Measurements from ENCODE around the gene ZMAT5. TPM values are rescaled to one million over a fixed set of nuclear protein-coding genes. Genes with fewer than 3 reads are reported as not detected.
"Not testable (repeated sequence)": the region's sequence is repeated elsewhere in the genome, so short reads cannot be mapped to it uniquely, and the experiment has no call there.

The ZMAT5 gene
- total RNA-seq, 1 donor from 2014 or later: 16.9 TPM

DNA sequence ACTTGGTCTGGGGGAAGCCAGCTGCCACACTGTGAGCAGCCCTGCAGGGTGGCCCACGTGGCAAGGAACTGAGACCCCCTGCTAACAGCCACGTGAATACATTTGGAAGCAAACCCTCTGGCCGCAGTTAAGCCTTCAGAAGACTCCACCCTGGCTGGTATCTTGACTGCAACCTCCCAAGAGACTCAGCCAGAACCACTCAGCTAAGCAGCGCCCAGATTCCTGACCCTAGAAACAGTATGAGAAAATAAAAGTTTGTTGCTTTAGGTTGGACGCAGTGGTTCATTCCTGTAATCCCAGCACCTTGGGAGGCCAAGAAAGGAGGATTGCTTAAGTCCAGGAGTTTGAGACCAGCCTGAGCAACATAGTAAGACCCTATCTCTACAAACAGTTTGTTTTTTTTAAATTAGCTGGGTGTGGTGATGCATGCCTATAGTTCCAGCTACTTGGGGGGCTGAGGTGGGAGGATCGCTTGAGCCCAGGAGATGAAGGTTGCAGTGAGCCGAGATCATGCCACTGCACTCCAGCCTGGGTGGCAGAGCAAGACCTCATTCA is 8.7 kb downstream of the ZMAT5 start:
- no peak for DNase-seq
- peaks cover 4% of the 10 kb centered on the region for H3K27me3 Mint-ChIP-seq (ENCODE audit: unreplicated experiment)
- no peaks in the 10 kb centered on the region for H3K9me3 Mint-ChIP-seq (ENCODE audit: unreplicated experiment)
- TF ChIP-seq CTCF (IDR thresholded peaks at IDR 0.05; ENCODE audit: partially characterized antibody, unreplicated experiment): no peak
- H3K27ac Mint-ChIP-seq (ENCODE audit: unreplicated experiment): no peak overlapping the region
- H3K4me3 Mint-ChIP-seq (ENCODE audit: unreplicated experiment): no peak overlapping the region
- no peaks in the 10 kb centered on the region for H3K36me3 Mint-ChIP-seq (ENCODE audit: unreplicated experiment)
- H3K4me1 Mint-ChIP-seq (ENCODE audit: low read depth, unreplicated experiment): peaks cover 6% of the 10 kb centered on the region

- DNase-seq: no peak
- TF ChIP-seq CTCF (IDR thresholded peaks at IDR 0.05; ENCODE audit: partially characterized antibody, unreplicated experiment): no peak
- Mint-ChIP-seq H3K9me3 (ENCODE audit: unreplicated experiment) (no peaks in the 10 kb centered on the region), H3K4me1 (ENCODE audit: low read depth, unreplicated experiment) (peaks cover 6% of the 10 kb centered on the region), H3K27me3 (ENCODE audit: unreplicated experiment) (peaks cover 4% of the 10 kb centered on the region), H3K27ac (ENCODE audit: unreplicated experiment) (no peak overlapping the region), H3K36me3 (ENCODE audit: unreplicated experiment) (no peaks in the 10 kb centered on the region), H3K4me3 (ENCODE audit: unreplicated experiment) (no peak overlapping the region)
These were observed 9.7 kb downstream of the ZMAT5 start for GRCh38 chr22:29757096-29757495.

GRCh38 chr22:29756341-29756740 is 10.5 kb downstream of the ZMAT5 start:
- no peak overlapping the region for H3K4me3 Mint-ChIP-seq (ENCODE audit: unreplicated experiment)
- H3K27ac Mint-ChIP-seq (ENCODE audit: unreplicated experiment): no peak overlapping the region
- peaks cover 6% of the 10 kb centered on the region for H3K4me1 Mint-ChIP-seq (ENCODE audit: low read depth, unreplicated experiment)
- DNase-seq: no peak
- TF ChIP-seq CTCF (IDR thresholded peaks at IDR 0.05; ENCODE audit: partially characterized antibody, unreplicated experiment): no peak
- H3K27me3 Mint-ChIP-seq (ENCODE audit: unreplicated experiment): peaks cover 4% of the 10 kb centered on the region
- no peaks in the 10 kb centered on the region for H3K9me3 Mint-ChIP-seq (ENCODE audit: unreplicated experiment)
- H3K36me3 Mint-ChIP-seq (ENCODE audit: unreplicated experiment): no peaks in the 10 kb centered on the region

GRCh38 chr22:29755889-29756288 is 10.9 kb downstream of the ZMAT5 start:
- Mint-ChIP-seq H3K9me3 (ENCODE audit: unreplicated experiment) (no peaks in the 10 kb centered on the region), H3K4me1 (ENCODE audit: low read depth, unreplicated experiment) (peaks cover 6% of the 10 kb centered on the region), H3K36me3 (ENCODE audit: unreplicated experiment) (no peaks in the 10 kb centered on the region), H3K27ac (ENCODE audit: unreplicated experiment) (no peak overlapping the region), H3K27me3 (ENCODE audit: unreplicated experiment) (peaks cover 4% of the 10 kb centered on the region), H3K4me3 (ENCODE audit: unreplicated experiment) (no peak overlapping the region)
- DNase-seq: no peak
- TF ChIP-seq CTCF (IDR thresholded peaks at IDR 0.05; ENCODE audit: partially characterized antibody, unreplicated experiment): no peak

DNA sequence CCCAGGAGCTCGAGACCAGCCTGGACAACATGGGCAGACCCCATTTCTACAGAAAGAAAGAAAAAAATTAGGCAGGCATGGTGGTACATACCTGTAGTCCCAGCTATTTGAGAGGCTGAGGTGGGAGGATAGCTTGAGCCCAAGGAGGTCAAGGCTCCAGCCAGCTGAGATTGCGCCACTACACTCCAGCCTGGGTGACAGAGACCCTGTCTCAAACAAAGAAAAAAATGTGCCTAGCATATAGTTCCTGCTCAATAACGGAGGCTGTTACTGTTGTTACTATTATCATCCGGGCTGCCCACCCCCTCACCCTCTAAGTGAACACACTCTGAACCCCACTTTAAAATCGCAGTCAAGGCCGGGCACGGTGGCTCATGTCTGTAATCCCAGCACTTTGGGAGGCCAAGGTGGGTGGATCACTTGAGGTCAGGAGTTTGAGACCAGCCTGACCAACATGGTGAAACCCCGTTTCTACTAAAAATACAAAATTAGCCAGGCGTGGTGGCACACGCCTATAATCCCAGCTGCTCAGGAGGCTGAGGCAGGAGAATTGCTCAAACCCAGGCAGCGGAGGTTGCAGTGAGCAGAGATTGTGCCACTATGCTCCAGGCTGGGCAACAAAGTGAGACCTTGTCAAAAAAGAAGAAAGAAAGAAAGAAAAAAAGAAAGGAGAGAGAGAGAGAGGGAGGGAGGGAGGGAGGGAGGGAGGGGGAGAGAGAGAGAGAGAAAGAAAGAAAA is 12.0 kb downstream of the ZMAT5 start:
- H3K4me1 Mint-ChIP-seq (ENCODE audit: low read depth, unreplicated experiment); H3K27ac Mint-ChIP-seq (ENCODE audit: unreplicated experiment); H3K9me3 Mint-ChIP-seq (ENCODE audit: unreplicated experiment): not testable (repeated sequence)

More for the DNA sequence above, 12.0 kb downstream of the ZMAT5 start:
- not testable (repeated sequence) for DNase-seq; H3K36me3 Mint-ChIP-seq (ENCODE audit: unreplicated experiment); H3K4me3 Mint-ChIP-seq (ENCODE audit: unreplicated experiment); H3K27me3 Mint-ChIP-seq (ENCODE audit: unreplicated experiment)
